Fibroblast of skin of left quadriceps (primary cell): ENCODE measurements around the gene TMEM247.

Experiments
- DNase-seq, 2 experiments: peaks; one replicate each; pipeline ENCODE4 v3.0.0-alpha.2; 2013; ENCODE audit warnings: low read depth in 2 of 2

TMEM247 gene

DNA sequence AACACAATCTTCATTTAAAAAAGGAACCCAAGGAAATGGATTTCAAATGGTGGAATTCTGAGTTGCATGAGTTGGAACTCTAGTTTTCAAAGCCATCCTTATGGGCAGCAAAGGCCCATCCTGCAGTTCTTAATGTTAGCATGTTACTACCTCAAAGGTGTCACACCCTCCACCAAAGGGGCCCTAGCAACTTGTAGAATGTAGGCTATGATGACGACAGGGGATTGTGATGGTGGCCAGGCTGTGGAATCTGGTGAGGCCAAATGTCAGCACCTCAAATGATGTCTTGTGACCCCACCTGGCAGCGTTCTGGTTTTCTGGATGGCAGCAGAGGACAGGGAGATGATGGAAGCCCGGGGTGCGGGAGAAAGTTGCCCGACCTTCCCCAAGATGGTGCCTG is at the start of gene TMEM247:
TSS of gene TMEM247 (plus strand) at position 301 of the 400 bp plus-strand sequence.
- DNase-seq: no peak

DNA sequence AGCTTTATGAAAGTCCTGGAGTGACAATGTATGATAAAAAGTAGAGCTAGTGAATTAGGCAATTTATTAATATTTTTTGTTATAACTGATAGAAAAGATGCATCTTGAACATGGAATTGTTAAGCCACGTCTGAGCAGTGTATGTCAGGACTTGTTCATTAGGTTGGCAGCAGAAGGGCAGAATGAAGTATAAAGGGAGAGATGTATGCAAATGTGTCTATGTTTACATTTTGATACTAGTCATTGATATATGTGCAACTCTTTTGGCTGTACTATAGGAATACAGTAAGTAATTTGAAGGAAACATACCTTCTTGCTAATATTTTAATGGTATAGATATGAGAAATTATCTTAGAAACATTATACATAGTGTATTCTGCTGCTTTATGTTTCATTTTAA is 49.0 kb upstream of the TMEM247 start:
- DNase-seq: no peak

GRCh38 chr2:46430992-46431391 is 48.4 kb upstream of the TMEM247 start:
- no peak for DNase-seq

DNA sequence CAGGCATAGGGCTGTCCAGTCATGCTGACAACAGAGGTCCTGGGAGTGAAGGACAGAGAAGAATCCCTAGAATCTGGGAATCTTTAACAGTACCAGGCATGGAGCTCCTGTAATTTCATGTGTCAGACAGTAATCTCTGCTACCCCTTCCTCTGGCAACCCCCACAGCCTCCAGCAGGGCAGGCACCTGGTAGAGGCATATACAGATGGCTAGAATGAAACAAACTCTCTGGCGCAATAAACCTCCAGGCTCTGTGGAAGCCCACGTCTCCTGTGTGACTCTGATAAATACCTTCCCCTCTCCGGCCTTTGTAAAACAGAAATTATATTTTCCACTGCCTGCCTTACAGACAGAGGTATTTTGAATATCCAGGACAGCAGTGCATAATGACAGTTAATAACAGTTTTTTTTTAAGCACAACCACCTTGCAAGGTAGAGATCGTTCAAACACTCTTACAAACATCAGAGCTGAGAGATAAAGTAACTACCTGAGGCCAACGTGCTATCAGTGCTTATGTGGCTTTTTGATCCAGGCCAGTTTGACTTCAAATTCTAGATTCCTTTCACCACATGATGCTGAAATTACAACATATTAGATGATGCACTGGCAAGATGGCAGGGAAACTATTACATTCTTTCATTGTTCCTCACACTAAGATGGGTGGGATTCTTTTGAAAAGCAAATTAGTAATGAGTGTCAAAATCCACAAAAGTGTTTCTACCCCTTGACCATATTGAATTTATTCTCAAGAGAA is 47.7 kb upstream of the TMEM247 start:
- no peak for DNase-seq

DNA sequence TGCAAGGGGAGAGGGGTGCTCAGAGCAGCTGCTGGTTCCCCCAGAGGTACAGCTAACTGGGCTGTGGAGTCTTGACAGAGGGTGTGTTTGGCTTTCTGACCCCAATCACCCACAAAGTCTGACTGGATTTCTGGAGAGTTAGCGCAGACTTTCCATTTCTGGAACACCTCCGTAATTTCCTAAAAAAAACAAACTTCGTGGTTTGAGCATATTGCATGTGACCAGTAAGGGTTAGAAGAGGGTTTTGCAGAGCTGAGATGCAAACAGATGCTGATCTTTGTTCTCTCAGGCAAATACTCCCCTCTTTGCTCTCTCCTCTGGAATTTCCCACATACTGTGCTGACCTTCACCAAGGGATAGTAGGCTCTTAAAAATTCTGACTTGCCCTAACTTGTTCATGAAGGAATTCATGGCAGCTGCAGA is 44.5 kb upstream of the TMEM247 start:
- DNase-seq: peak in 1 of 2 experiments; percentile 16

DNA sequence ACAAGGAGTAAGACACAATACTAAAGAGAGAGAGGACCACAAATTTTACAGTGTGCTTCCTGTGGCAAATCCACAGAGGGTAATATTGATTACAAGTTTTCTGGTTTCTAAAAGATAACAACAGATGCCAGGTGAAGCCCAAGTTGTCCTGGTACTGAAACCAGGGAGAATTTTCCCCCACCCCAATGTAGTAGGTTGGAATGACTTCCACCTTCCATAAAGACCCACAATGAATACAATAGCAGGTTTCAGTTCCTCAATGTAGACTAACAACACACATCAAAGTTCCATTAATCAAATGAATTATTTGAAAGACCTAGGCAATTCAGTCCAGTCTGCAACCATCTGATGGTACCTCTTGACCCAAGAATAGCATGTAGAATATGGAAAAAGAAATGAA is 44.0 kb upstream of the TMEM247 start:
- DNase-seq: no peak

DNA sequence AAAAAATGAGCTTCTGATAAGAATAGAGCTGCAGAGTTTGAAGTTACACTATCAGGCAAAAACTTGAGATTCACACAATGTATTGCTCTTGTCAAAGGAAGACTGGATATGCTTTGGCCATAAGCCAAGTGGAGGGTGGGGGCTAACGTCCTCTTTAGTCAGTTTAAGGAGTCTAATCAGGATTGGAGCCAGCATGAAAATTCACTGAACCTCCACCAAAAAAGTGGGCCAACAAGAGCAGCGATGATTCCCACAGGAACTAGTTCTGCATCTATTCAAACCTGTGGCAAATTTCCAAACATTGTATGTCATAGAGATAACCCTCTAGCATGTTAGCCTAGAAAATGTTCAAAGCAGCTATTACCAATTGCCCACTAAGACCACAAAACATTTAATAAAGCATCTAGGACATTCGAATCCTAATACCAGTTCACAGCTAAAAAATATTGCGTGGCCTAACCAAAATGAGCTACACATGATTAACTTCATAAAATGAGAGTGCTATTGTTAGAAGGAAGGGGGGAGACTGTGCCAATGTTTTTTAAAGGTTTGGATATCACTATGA is 43.5 kb upstream of the TMEM247 start:
- DNase-seq: no peak

GRCh38 chr2:46436800-46437199 is 42.6 kb upstream of the TMEM247 start:
- no peak for DNase-seq

DNA sequence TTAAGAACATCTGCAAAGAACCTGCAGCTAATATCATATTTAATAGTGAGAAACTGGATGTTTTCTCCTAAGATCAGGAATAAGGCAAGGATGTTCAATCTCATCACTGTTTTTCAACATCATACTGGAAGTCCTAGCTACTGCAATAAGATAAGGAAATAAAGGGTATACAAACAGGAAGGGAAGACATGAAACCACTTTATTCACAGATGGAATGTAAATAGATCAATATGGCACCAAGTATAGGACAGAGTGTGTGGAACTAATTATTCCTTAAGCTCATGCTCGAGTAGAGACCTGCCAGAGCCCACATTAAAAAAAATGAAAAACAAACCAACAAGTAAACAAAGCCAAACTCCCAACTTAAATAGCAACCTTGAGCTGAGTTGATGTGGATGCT is 41.3 kb upstream of the TMEM247 start:
- DNase-seq: no peak

DNA sequence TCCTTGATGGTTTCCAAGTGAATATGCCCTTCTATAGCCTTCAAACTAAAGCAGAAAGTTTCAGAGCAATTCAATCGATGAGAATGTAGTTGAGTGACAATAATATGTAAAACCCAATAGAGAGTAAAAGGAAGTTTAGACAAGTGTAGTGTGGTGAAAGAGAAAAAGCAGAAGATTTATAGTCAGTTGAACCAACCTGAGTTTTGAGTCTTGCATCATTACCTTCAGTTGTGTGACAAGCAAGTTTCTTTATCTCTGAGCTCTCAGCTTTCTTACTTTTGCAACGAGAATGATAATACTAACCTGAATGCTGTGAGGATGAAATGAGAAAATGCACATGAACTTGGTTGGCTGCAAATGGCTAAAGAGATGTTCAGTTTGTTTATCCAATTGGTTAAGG is 40.6 kb upstream of the TMEM247 start:
- no peak for DNase-seq

DNA sequence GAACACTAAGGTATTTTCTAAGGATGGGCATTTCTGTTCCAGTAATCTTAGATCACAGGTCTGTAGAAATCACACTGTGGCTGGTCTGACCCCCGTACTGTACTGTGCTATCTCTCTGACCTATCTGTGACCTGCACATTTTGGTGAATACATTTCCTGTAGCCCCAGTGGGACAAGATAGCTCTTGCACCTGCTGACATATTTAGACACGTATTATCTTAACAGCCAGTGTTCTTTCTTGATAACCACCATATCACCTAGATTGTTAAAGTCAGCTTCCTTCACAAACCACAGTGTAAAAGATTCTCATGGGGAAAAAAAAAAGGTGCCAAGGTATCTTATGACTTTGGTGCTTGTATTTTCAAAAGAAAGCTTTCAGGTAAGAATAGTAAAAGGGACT is 39.8 kb upstream of the TMEM247 start:
- no peak for DNase-seq

- no peak for DNase-seq
Measured at GRCh38 chr2:46441838-46442712, 37.3 kb upstream of the TMEM247 start.

- no peak for DNase-seq
Measured at GRCh38 chr2:46444732-46445131, 34.6 kb upstream of the TMEM247 start.

DNA sequence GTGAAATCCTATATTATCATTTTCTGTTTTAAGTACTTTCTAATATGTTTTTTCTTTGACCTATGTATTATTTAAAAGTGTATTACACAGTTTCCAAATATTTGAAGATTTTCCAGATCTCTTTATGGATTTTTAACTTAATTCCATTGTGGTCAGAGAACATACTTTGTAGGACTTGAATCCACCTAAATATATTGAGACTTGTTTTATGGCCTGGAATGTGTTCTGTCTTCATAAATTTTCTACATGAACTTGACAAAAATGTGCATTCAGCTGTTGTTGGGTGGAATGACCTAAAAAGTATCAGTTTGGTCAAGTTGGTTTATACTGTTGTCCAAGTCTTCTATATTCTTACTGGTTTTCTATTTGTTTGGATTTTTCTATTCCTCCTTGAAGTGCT is 33.8 kb upstream of the TMEM247 start:
- peak; percentile 31 to 43 for DNase-seq

DNA sequence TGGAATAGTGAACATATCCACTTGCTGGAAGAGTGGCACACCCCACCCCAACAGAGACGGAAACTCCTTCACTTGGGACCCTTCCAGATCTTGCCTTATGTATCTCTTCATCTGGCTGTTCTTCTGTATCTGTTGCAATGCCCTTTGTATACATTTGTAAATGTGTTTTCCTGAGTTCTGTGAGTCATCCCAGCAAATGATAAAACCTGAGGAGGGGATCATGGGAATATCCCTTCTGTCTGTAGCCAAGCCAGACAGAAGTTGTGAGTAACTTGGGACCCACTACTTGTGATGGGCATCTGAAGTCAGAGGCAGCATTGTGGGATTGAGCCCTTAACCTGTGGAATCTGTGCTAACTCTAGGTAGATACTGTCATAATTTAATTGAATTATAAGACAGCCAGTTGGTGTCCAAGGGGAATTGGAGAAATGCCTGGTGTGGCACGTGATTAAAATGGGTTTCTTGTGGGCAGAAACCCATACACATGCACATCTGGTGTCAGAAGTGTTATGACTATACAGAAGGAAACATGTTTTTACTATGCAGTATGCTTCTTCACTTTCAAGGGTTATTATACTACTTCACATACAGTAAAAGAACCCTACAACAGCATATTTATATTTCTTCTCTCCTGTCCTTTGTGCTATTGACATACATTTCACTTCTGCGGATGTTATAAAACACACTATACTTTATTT is 32.3 kb upstream of the TMEM247 start:
- DNase-seq: no peak

DNA sequence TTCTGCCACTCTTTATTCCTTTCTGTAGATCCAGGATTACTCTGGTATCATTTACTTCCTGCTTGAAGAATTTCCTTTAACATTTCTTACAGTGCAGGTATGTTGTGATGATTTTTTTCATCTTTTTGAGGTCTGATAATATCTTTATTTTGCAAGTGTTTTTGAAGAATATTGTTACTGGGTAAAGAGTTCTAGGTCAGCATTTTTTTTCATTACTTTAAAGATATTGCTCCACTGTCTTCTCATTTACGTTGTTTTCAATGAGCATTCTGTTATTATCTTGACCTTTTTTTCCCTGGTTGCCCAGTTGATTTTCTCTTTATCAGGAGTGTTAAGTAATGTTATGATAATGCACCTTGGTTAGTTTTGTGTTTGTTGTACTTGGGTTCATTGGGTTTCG is 31.7 kb upstream of the TMEM247 start:
- DNase-seq: no peak

DNA sequence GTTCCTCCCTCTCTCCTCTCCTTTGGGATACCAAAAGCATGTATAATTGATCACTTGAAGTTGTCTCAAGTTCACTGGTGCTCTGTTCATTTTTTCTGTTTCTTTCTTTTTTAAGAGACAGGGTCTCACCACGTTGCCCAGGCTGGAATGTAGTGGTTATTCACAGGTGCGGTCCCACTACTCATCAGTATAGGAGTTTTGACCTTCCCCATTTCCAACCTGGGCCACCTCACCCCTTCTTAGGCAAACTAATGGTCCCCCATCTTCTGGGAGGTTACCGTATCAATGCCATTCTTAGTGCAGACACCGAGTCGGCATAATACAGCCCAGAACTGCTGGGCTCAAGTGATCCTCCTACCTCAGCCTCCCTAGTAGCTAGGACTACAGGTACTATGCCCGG is 31.3 kb upstream of the TMEM247 start:
- no peak for DNase-seq

DNA sequence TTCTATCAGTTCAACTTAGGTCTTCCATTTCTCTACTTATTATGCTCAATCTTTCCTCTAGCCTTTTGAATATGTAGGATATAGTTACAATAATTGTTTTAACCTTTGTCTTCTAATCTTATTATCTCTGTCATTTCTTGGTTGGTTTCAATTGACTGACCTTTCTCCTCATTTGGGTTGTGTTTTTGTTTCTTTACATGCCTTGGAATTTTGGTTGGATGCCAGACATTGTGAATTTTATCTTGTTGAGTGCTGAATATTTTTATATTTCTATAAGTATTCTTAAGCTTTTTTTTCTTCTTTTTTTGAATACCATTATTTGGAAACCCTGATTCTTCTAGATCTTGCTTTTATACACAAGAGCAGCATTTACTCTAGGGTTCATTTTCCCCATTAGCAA is 30.7 kb upstream of the TMEM247 start:
- no peak for DNase-seq

- no peak for DNase-seq
Measured at GRCh38 chr2:46449700-46450099, 29.7 kb upstream of the TMEM247 start.

DNA sequence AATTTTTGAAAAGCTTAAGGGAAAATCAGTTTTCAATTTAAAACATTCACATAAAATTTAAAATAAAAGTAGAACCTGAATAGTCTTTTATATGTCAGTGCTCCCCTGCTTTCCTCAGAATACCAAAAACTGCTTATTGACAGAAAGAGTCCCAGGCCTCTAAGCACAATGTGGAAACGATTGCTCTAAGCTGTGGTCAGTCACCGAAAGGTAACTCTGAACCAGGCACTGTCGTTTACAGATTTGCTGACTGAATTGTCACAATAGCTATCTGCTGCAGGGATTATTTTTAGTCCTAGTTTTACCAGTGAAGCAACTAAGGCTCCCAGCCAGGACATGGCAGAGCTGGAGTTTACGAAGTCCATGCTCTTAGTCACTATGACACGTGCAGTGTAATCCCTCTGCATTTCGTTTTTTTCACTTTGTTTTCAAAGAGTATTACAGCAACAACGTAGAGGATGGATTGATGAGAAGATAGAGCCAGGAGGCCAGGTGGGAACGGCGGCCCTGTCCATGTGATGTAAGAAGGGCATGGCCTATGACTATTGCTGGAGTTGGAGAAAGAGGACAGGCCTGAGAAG is 28.1 kb upstream of the TMEM247 start:
- no peak for DNase-seq

DNA sequence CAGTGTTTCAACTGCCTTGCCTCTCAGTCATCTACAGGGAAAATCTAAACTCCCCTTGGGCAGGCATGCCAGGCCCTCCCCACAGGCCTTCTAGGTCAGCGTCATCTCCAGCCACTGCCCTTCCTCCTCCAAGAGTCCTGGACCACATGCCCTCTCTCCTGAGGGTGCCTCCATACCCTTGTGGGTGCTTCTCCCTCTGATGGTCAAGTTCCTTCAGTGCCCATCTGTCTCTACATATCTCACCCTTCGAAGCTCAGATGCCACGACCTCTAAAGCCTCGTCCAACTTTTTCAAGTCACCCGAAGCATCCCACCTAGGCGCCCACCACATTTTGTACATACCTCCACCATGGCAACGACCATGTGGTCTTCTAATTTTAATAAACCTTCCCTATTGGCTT is 22.6 kb upstream of the TMEM247 start:
- DNase-seq: no peak
